Measurements from ENCODE around the gene OAF.
A peak's percentile ranks its signal among the peaks of the same experiment; 100 is the strongest.

OAF gene

GRCh38 chr11:120205596-120206161 is 5.2 kb upstream of the OAF start:
- no peak for DNase-seq

GRCh38 chr11:120207512-120207911 is 3.3 kb upstream of the OAF start:
- no peak for DNase-seq

GRCh38 chr11:120208001-120208441 is 2.8 kb upstream of the OAF start:
- DNase-seq = no peak

GRCh38 chr11:120208777-120209176 is 2.1 kb upstream of the OAF start:
- no peak for DNase-seq

- no peak for DNase-seq
Observed at GRCh38 chr11:120209746-120210625, 846 bp upstream of the OAF start.

GRCh38 chr11:120211522-120212258 is 858 bp downstream of the OAF start:
- DNase-seq = no peak

GRCh38 chr11:120212259-120212878 is 1.5 kb downstream of the OAF start:
- DNase-seq = no peak

- peak; percentile 76 for DNase-seq
Observed at GRCh38 chr11:120212926-120213325, 2.1 kb downstream of the OAF start.

- no peak for DNase-seq
Observed at GRCh38 chr11:120214581-120214980, 3.7 kb downstream of the OAF start.

GRCh38 chr11:120215634-120216033 is 4.8 kb downstream of the OAF start:
- DNase-seq = peak; percentile 78

- DNase-seq = no peak
Observed at GRCh38 chr11:120216426-120217102, 5.7 kb downstream of the OAF start.

- DNase-seq = no peak
Observed at GRCh38 chr11:120217526-120217925, 6.7 kb downstream of the OAF start.

- no peak for DNase-seq
Observed at GRCh38 chr11:120217941-120218694, 7.3 kb downstream of the OAF start.

- no peak for DNase-seq
Observed at GRCh38 chr11:120218695-120219033, 7.8 kb downstream of the OAF start.

GRCh38 chr11:120219232-120219937 is 8.6 kb downstream of the OAF start:
- no peak for DNase-seq

GRCh38 chr11:120219938-120220746 is 9.3 kb downstream of the OAF start:
- DNase-seq = no peak

GRCh38 chr11:120220747-120221037 is 9.9 kb downstream of the OAF start:
- DNase-seq = no peak

- DNase-seq = no peak
Observed at GRCh38 chr11:120221115-120221752, 10.4 kb downstream of the OAF start.

GRCh38 chr11:120222916-120223315 is 12.1 kb downstream of the OAF start:
- DNase-seq = no peak

- DNase-seq = no peak
Observed at GRCh38 chr11:120223793-120224192, 13.0 kb downstream of the OAF start.
